Heart left ventricle (tissue), 13 donors: ENCODE data around the gene SPRR2G.

Experiments used
- CTCF ChIP-seq, 12 donors: fragments of 200-600 bp; sonication (generic) in 4 of 12; IDR thresholded peaks; one replicate each; pipeline versions ENCODE4 v1.5.0 to v1.8.0; 2018 to 2022; ENCODE audit warnings: antibody characterized with exemption in 12 of 12, mild to moderate bottlenecking in 5 of 12
- POLR2A ChIP-seq, 2 donors: fragments of 450-650 bp; IDR thresholded peaks; one replicate each; pipeline ENCODE4 v1.6.1; 2017; ENCODE audit warnings: antibody characterized with exemption in 2 of 2, mild to moderate bottlenecking in 2 of 2, moderate library complexity in 2 of 2
- donor health status: ischemic (EF 13 %, LVEDD 7.1; RV severe dilation, severe dysfunction).
- donor health status: DM: no; HTN: yes; CAD: no.
- donor health status: DM: no; HTN: no; CAD: no.
- donor health status: ischemic (EF 25% LVEDD 6.9; RV normal size, moderate dysfunction).
- donor health status: ischemic (EF 25% LVEDD 5.7; RV mildly dilated, moderate dysfunction).
- donor health status: ischemic (EF 35%, LVEDD 5.7; RV mildly dilated, moderate dysfunction).
- donor health status: nonischemic (EF 11% LVEDD 7.7; RV severe dilation, severe dysfunction).
- donor health status: DM: yes; HTN: yes; CAD: no.
- donor health status: PGD.
- donor health status: ischemic (EF 29% LVEDD 5.4; RV normal size, mild dysfunction).
- donor health status: nonischemic (EF 23%, LVEDD 6.1; RV moderate dilation, normal function).

- TF ChIP-seq POLR2A (IDR thresholded peaks at IDR 0.05) (no peak), CTCF (IDR thresholded peaks at IDR 0.05) (no peak)
Observed at GRCh38 chr1:153125536-153125935, 25.2 kb downstream of the SPRR2G start.
